ENCODE results near the gene ZHX3. TPM values are rescaled to one million over a fixed set of nuclear protein-coding genes. Genes with fewer than 3 reads are reported as not detected.

ZHX3 gene
- total RNA-seq, 4 donors from 2014 or later, result 19.2 to 32.9 (median 31.4) TPM

DNA sequence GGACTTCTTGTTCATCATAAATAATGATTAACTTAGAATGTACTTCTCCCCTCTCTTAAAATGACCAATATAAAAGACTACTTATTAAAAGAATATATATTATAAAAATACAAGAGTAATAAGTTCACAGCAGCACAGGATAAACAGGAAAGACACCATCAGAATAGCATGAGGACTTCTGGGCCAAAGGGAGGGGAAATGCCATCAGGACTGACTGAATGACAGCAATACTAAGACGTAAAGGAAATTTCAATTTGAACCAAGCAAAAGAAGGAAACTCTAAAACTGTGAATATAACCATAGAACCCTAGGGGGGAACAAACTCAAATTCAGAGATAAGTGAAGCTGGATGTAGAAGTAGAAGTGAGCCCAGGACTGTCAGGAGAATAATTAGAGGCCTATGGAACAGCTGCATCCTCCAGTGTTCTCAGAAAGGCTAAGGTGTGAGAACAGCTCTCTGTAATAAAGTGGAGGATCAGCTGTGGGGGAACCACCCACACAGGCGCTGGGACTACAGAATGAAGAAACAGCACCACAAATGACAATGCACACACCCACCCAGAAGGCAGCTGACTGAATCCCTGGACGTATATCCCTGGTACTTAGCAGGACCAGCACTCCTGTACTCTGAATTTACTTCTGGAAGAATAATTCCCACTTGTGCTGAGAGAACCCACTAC is 37.8 kb downstream of the ZHX3 start:
- H3K4me1 ChIP-seq, result peaks cover 7% of the 10 kb centered on the region
- H3K27me3 ChIP-seq, result no peaks in the 10 kb centered on the region
- H3K36me3 ChIP-seq, result no peaks in the 10 kb centered on the region
- no peak for TF ChIP-seq POLR2AphosphoS5 (IDR thresholded peaks at IDR 0.05)
- WGBS, result 80% methylated on average over 3 of the region's 3 CpGs
- DNase-seq (ENCODE audit: low spot score in 2 of 2), result no peak
- no peak overlapping the region for H3K27ac ChIP-seq
- no peak overlapping the region for H3K4me3 ChIP-seq
- no peaks in the 10 kb centered on the region for H3K9me3 ChIP-seq

DNA sequence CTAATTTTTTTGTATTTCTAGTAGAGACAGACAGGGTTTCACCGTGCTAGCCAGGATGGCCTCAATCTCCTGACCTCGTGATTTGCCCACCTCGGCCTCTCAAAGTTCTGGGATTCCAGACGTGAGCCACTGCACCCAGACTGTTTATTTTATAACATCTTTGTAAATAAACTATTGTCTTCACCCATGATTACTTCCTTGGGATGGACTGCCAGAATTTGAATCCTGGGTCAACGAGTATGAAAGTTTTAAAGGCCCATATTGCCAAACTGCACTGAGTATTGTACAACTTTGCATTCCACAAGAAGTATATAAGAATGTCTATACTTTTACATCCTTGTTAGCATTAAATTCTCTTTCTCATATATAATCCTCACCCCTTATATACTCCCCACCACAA is 38.6 kb downstream of the ZHX3 start:
- TF ChIP-seq, protein P1, sequence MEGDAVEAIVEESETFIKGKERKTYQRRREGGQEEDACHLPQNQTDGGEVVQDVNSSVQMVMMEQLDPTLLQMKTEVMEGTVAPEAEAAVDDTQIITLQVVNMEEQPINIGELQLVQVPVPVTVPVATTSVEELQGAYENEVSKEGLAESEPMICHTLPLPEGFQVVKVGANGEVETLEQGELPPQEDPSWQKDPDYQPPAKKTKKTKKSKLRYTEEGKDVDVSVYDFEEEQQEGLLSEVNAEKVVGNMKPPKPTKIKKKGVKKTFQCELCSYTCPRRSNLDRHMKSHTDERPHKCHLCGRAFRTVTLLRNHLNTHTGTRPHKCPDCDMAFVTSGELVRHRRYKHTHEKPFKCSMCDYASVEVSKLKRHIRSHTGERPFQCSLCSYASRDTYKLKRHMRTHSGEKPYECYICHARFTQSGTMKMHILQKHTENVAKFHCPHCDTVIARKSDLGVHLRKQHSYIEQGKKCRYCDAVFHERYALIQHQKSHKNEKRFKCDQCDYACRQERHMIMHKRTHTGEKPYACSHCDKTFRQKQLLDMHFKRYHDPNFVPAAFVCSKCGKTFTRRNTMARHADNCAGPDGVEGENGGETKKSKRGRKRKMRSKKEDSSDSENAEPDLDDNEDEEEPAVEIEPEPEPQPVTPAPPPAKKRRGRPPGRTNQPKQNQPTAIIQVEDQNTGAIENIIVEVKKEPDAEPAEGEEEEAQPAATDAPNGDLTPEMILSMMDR (IDR thresholded peaks at IDR 0.05), result no peak
- TF ChIP-seq POLR2A (IDR thresholded peaks at IDR 0.05) (no peak), EP300 (IDR thresholded peaks at IDR 0.05) (no peak), POLR2AphosphoS5 (IDR thresholded peaks at IDR 0.05) (no peak)
- no peaks in the 10 kb centered on the region for H3K9me3 ChIP-seq
- no peak overlapping the region for H3K4me3 ChIP-seq
- H3K27ac ChIP-seq, result no peak overlapping the region
- no peaks in the 10 kb centered on the region for H3K36me3 ChIP-seq
- 89% methylated on average over 5 of the region's 5 CpGs for WGBS
- DNase-seq (ENCODE audit: low spot score in 2 of 2), result no peak
- H3K27me3 ChIP-seq, result no peaks in the 10 kb centered on the region
- peaks cover 7% of the 10 kb centered on the region for H3K4me1 ChIP-seq

DNA sequence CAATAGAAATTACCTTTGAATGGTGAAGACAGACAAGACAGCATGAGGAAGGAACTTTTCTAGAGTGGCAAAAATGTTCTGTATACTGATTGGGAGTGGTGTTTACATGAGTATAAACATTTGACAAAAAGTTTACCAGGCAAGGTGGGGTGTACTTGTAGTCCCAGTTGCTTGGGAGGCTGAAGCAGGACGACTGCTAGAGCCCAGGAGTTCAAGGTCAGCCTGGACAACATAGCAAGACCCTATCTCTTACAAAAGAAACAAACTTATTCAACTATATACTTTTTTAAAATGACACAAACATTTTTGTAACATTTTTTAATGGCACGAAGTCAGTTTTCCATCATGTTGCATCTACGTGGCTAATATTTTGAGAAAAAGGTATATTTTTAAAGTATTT is 40.5 kb downstream of the ZHX3 start:
- H3K27ac ChIP-seq, result no peak overlapping the region

DNA sequence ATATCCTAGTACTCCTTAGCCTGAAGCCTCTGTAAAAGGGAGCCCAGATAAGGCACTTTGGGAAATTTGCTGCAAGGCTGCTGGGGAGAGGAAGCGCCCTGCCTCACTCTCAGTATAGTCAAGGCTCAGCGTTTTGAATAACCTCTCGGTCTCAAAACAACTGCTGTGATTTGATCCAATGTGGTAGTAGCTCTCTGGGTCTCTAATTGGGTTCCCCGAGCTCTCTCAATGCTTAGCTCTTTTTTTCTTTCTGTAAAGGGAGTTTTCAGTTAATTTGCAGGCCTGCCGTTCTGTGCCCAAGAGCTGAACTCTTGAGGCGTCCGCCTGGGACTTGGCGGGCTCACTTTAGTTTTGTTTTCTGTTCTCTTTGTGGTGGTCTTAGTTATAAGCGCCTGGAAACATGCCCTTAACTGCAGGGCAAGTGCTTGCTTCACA is 41.2 kb downstream of the ZHX3 start:
- Histone ChIP-seq H3K36me3 (no peaks in the 10 kb centered on the region), H3K9me3 (no peaks in the 10 kb centered on the region), H3K27me3 (no peaks in the 10 kb centered on the region), H3K4me1 (peaks cover 15% of the 10 kb centered on the region), H3K27ac (no peak overlapping the region), H3K4me3 (no peak overlapping the region)
- DNase-seq (ENCODE audit: low spot score in 2 of 2), result no peak
- TF ChIP-seq POLR2AphosphoS5 (IDR thresholded peaks at IDR 0.05), result no peak
- no peak for TF ChIP-seq POLR2A (IDR thresholded peaks at IDR 0.05)
- TF ChIP-seq, protein P1 (IDR thresholded peaks at IDR 0.05), result no peak
- TF ChIP-seq EP300 (IDR thresholded peaks at IDR 0.05), result no peak
- 51% methylated on average over 9 of the region's 9 CpGs for WGBS

More for the DNA sequence above, 40.5 kb downstream of the ZHX3 start:
- peaks cover 8% of the 10 kb centered on the region for H3K4me1 ChIP-seq
- no peak for DNase-seq (ENCODE audit: low spot score in 2 of 2)
- TF ChIP-seq POLR2A (IDR thresholded peaks at IDR 0.05) (no peak), EP300 (IDR thresholded peaks at IDR 0.05) (no peak), POLR2AphosphoS5 (IDR thresholded peaks at IDR 0.05) (no peak)
- TF ChIP-seq, protein P1 (IDR thresholded peaks at IDR 0.05), result no peak
- no peaks in the 10 kb centered on the region for H3K9me3 ChIP-seq
- H3K36me3 ChIP-seq, result no peaks in the 10 kb centered on the region
- 90% methylated on average over 3 of the region's 3 CpGs for WGBS
- H3K27me3 ChIP-seq, result no peaks in the 10 kb centered on the region
- no peak overlapping the region for H3K4me3 ChIP-seq

DNA sequence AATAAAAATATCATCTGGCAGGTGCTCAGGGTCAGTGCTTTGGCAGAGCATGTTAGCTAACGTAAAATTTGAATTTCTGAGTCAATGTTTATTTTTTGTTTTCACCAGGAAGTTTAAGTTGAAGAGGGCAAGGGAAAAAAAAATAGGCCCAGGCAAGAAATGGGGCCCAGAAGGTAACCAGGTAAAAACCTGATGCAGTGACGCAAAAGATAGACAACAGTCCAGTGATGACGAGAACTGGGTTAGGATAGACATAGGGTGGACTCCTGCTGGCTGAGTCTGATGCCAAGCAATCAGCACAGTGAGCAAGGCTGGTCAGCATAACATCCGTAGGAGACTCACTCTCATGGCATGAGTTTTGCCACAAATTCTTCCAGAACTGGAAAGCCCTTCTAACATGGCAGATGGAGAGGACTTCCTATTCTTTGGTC is 42.2 kb downstream of the ZHX3 start:
- Histone ChIP-seq H3K27ac (no peak overlapping the region), H3K27me3 (no peaks in the 10 kb centered on the region), H3K36me3 (no peaks in the 10 kb centered on the region), H3K4me1 (peaks cover 17% of the 10 kb centered on the region), H3K4me3 (no peak overlapping the region), H3K9me3 (no peaks in the 10 kb centered on the region)
- TF ChIP-seq, protein P1 (IDR thresholded peaks at IDR 0.05), result no peak
- no peak for TF ChIP-seq EP300 (IDR thresholded peaks at IDR 0.05)
- TF ChIP-seq POLR2AphosphoS5 (IDR thresholded peaks at IDR 0.05), result no peak
- TF ChIP-seq POLR2A (IDR thresholded peaks at IDR 0.05), result no peak
- DNase-seq (ENCODE audit: low spot score in 2 of 2), result no peak
- WGBS, result 75% methylated on average over 4 of the region's 4 CpGs

All from suprapubic skin (tissue), 4 donors.